ENCODE measurements around the gene PLA2G1B.

Gene PLA2G1B

GRCh38 chr12:120327593-120327992 lies at the start of gene PLA2G1B:
Gene PLA2G1B (minus strand): TSS chr12:120327779. CDS start chr12:120327753, 26 bp downstream.
- no peaks in the 10 kb centered on the region for H4K20me1 ChIP-seq (ENCODE audit: low read depth, low read length)
- no peaks in the 10 kb centered on the region for H3K36me3 ChIP-seq (ENCODE audit: low read length)
- H2AFZ ChIP-seq (ENCODE audit: low read depth, low read length, severe bottlenecking): no peak within 1 kb of the TSS
- no peak within 1 kb of the TSS for H3K4me3 ChIP-seq (ENCODE audit: insufficient read depth, low read length, poor library complexity, severe bottlenecking)
- H3K27me3 ChIP-seq (ENCODE audit: low read length): no peaks in the 10 kb centered on the region
- TF ChIP-seq CTCF (IDR thresholded peaks at IDR 0.05; ENCODE audit: insufficient read depth, low read length, poor library complexity, severe bottlenecking): no peak
- TF ChIP-seq EZH2phosphoT487 (conservative IDR thresholded peaks at IDR 0.05; ENCODE audit: low read length): no peak
- H3K79me2 ChIP-seq (ENCODE audit: insufficient read depth, low read length): no peaks in the 10 kb centered on the region
- H3K27ac ChIP-seq (ENCODE audit: low read depth, low read length): no peak within 1 kb of the TSS
- no peak within 1 kb of the TSS for H3K9ac ChIP-seq (ENCODE audit: low read length)
- H3K4me2 ChIP-seq (ENCODE audit: low read depth, low read length, poor library complexity, severe bottlenecking): no peak within 1 kb of the TSS
- no peaks in the 10 kb centered on the region for H3K9me2 ChIP-seq (replicated peaks; ENCODE audit: insufficient read depth, low read length)
- no peaks in the 10 kb centered on the region for H3K9me3 ChIP-seq (ENCODE audit: insufficient read depth, low read length)
- no peaks in the 10 kb centered on the region for H3F3A ChIP-seq (ENCODE audit: insufficient read depth)

GRCh38 chr12:120376934-120377572 lies 49.5 kb upstream of the PLA2G1B start:
- Histone ChIP-seq H3K79me2 (ENCODE audit: insufficient read depth, low read length) (no peaks in the 10 kb centered on the region), H3K36me3 (ENCODE audit: low read length) (no peaks in the 10 kb centered on the region), H3K27me3 (ENCODE audit: low read length) (no peaks in the 10 kb centered on the region), H4K20me1 (ENCODE audit: low read depth, low read length) (no peaks in the 10 kb centered on the region), H3K4me3 (ENCODE audit: insufficient read depth, low read length, poor library complexity, severe bottlenecking) (no peak overlapping the region), H2AFZ (ENCODE audit: low read depth, low read length, severe bottlenecking) (no peak overlapping the region), H3K9me3 (ENCODE audit: insufficient read depth, low read length) (no peaks in the 10 kb centered on the region), H3K9me2 (replicated peaks; ENCODE audit: insufficient read depth, low read length) (no peaks in the 10 kb centered on the region), H3F3A (ENCODE audit: insufficient read depth) (no peaks in the 10 kb centered on the region), H3K27ac (ENCODE audit: low read depth, low read length) (no peak overlapping the region), H3K4me2 (ENCODE audit: low read depth, low read length, poor library complexity, severe bottlenecking) (no peak overlapping the region), H3K9ac (ENCODE audit: low read length) (no peak overlapping the region)
- TF ChIP-seq EZH2phosphoT487 (conservative IDR thresholded peaks at IDR 0.05; ENCODE audit: low read length) (no peak), CTCF (IDR thresholded peaks at IDR 0.05; ENCODE audit: insufficient read depth, low read length, poor library complexity, severe bottlenecking) (no peak)

- Histone ChIP-seq H3K4me2 (ENCODE audit: low read depth, low read length, poor library complexity, severe bottlenecking) (no peak overlapping the region), H3K9me2 (replicated peaks; ENCODE audit: insufficient read depth, low read length) (no peaks in the 10 kb centered on the region)
- TF ChIP-seq CTCF (IDR thresholded peaks at IDR 0.05; ENCODE audit: insufficient read depth, low read length, poor library complexity, severe bottlenecking) (no peak), EZH2phosphoT487 (conservative IDR thresholded peaks at IDR 0.05; ENCODE audit: low read length) (no peak)
Observed at GRCh38 chr12:120376416-120376815, 48.8 kb upstream of the PLA2G1B start.

More at GRCh38 chr12:120376416-120376815, 48.8 kb upstream of the PLA2G1B start:
- no peaks in the 10 kb centered on the region for H3K79me2 ChIP-seq (ENCODE audit: insufficient read depth, low read length)
- H3F3A ChIP-seq (ENCODE audit: insufficient read depth): no peaks in the 10 kb centered on the region
- no peaks in the 10 kb centered on the region for H3K27me3 ChIP-seq (ENCODE audit: low read length)
- H4K20me1 ChIP-seq (ENCODE audit: low read depth, low read length): no peaks in the 10 kb centered on the region
- no peaks in the 10 kb centered on the region for H3K36me3 ChIP-seq (ENCODE audit: low read length)
- H3K4me3 ChIP-seq (ENCODE audit: insufficient read depth, low read length, poor library complexity, severe bottlenecking): no peak overlapping the region
- no peak overlapping the region for H3K9ac ChIP-seq (ENCODE audit: low read length)
- H3K9me3 ChIP-seq (ENCODE audit: insufficient read depth, low read length): no peaks in the 10 kb centered on the region
- no peak overlapping the region for H3K27ac ChIP-seq (ENCODE audit: low read depth, low read length)
- H2AFZ ChIP-seq (ENCODE audit: low read depth, low read length, severe bottlenecking): no peak overlapping the region

Data from SU-DHL-6 (cell line).